OCI-LY1 (cell line): ENCODE measurements around the gene LY6G5C.

Experiments used
- H2AFZ ChIP-seq: fragments of 200-600 bp; sonication (generic), shearing (Covaris generic); 2 replicates; pipeline ENCODE4 v1.6.0; 2014; ENCODE audit warnings: antibody characterized with exemption, mild to moderate bottlenecking, low read length
- H3F3A ChIP-seq: fragments of 200-600 bp; sonication (generic), shearing (Covaris generic); 2 replicates; pipeline ENCODE4 v1.6.0; 2014; ENCODE audit warnings: mild to moderate bottlenecking, antibody characterized with exemption, low read length, moderate library complexity; ENCODE audit not compliant: insufficient read depth
- H3K27ac ChIP-seq: fragments of 200-600 bp; sonication (generic); 2 replicates; pipeline ENCODE4 v1.5.1; 2014; ENCODE audit warnings: low read length, mixed run types, mild to moderate bottlenecking, low read depth; ENCODE audit not compliant: poor library complexity, severe bottlenecking
- H3K27me3 ChIP-seq: fragments of 200-600 bp; sonication (generic); 2 replicates; pipeline ENCODE4 v1.6.0; 2014; ENCODE audit warnings: antibody characterized with exemption, mild to moderate bottlenecking, low read length, moderate library complexity; ENCODE audit not compliant: insufficient read depth
- H3K36me3 ChIP-seq: fragments of 200-600 bp; sonication (generic); 2 replicates; pipeline ENCODE4 v1.6.1; 2014; ENCODE audit warnings: mild to moderate bottlenecking, antibody characterized with exemption, low read length, moderate library complexity, mixed read lengths; ENCODE audit not compliant: insufficient read depth
- H3K4me1 ChIP-seq: fragments of 200-600 bp; sonication (generic); 2 replicates; pipeline ENCODE4 v1.5.1; 2014; ENCODE audit warnings: mild to moderate bottlenecking, low read length, moderate library complexity; ENCODE audit not compliant: insufficient read depth, severe bottlenecking
- H3K4me2 ChIP-seq: fragments of 200-600 bp; sonication (generic), shearing (Covaris generic); 2 replicates; pipeline ENCODE4 v1.6.1; 2014; ENCODE audit warnings: low read length
- H3K4me3 ChIP-seq: fragments of 200-600 bp; sonication (generic); 2 replicates; pipeline ENCODE4 v1.5.1; 2014; ENCODE audit warnings: low read length, low read depth, mild to moderate bottlenecking, mixed read lengths; ENCODE audit not compliant: poor library complexity, severe bottlenecking
- H3K79me2 ChIP-seq: fragments of 200-600 bp; shearing (Covaris generic); 2 replicates; pipeline ENCODE4 v1.6.1; 2016; ENCODE audit warnings: mixed run types, low read length, mixed read lengths; ENCODE audit not compliant: insufficient read depth
- H3K9ac ChIP-seq: fragments of 200-600 bp; sonication (generic), shearing (Covaris generic); 2 replicates; pipeline ENCODE4 v1.6.1; 2014; ENCODE audit warnings: mild to moderate bottlenecking, low read length, mixed read lengths
- H3K9me2 ChIP-seq: fragments of 200-600 bp; sonication (generic), shearing (Covaris generic); 2 replicates; pipeline ENCODE4 v1.6.1; 2014; ENCODE audit warnings: low read depth, mild to moderate bottlenecking, low read length, mixed read lengths
- H3K9me3 ChIP-seq: fragments of 200-600 bp; shearing (Covaris generic); 2 replicates; pipeline ENCODE4 v1.6.1; 2014; ENCODE audit warnings: low read length, mixed read lengths
- H4K20me1 ChIP-seq: fragments of 200-600 bp; sonication (generic), shearing (Covaris generic); 2 replicates; pipeline ENCODE4 v1.6.0; 2016; ENCODE audit warnings: mild to moderate bottlenecking, low read length; ENCODE audit not compliant: insufficient read depth
- CTCF ChIP-seq: fragments of 200-600 bp; sonication (generic), shearing (Covaris generic); IDR thresholded peaks from 2 replicates; pipeline ENCODE4 v1.5.1; 2017; ENCODE audit warnings: mild to moderate bottlenecking, antibody characterized with exemption, low read length, moderate library complexity, mixed read lengths
- EZH2 ChIP-seq: fragments of 200-600 bp; sonication (generic), shearing (Covaris generic); IDR thresholded peaks from 2 replicates; pipeline ENCODE4 v1.8.0; 2017; ENCODE audit warnings: borderline replicate concordance, mixed run types, mild to moderate bottlenecking, antibody characterized with exemption, low read length, moderate library complexity, mixed read lengths

Gene LY6G5C

GRCh38 chr6:31719001-31719400 is 38.1 kb upstream of the LY6G5C start:
- Histone ChIP-seq H3K9ac (no peak overlapping the region), H3F3A (0 out of 2 replicates have a peak, but pooled peaks cover 4% of the 10 kb centered on the region), H3K4me2 (no peak overlapping the region), H3K4me3 (no peak overlapping the region), H3K79me2 (no peaks in the 10 kb centered on the region), H3K9me2 (no peaks in the 10 kb centered on the region), H2AFZ (no peak overlapping the region), H3K36me3 (no peaks in the 10 kb centered on the region), H4K20me1 (no peaks in the 10 kb centered on the region), H3K27me3 (peaks cover 3% of the 10 kb centered on the region; the same call in 1 of the 2 replicates), H3K4me1 (no peaks in the 10 kb centered on the region), H3K9me3 (no peaks in the 10 kb centered on the region), H3K27ac (no peak overlapping the region)
- TF ChIP-seq EZH2 (no peak), CTCF (no peak)

GRCh38 chr6:31718265-31718664 is 37.4 kb upstream of the LY6G5C start:
- H3K36me3 ChIP-seq, result no peaks in the 10 kb centered on the region
- H3K9ac ChIP-seq, result no peak overlapping the region
- peaks cover 3% of the 10 kb centered on the region; the same call in 1 of the 2 replicates for H3K27me3 ChIP-seq
- no peaks in the 10 kb centered on the region for H3K79me2 ChIP-seq
- no peaks in the 10 kb centered on the region for H3K9me2 ChIP-seq
- H4K20me1 ChIP-seq, result no peaks in the 10 kb centered on the region
- no peak overlapping the region for H3K27ac ChIP-seq
- H3K4me2 ChIP-seq, result no peak overlapping the region
- H3K9me3 ChIP-seq, result no peaks in the 10 kb centered on the region
- H3F3A ChIP-seq, result 0 out of 2 replicates have a peak, but pooled peaks cover 4% of the 10 kb centered on the region
- no peak overlapping the region for H2AFZ ChIP-seq
- no peak overlapping the region for H3K4me3 ChIP-seq
- H3K4me1 ChIP-seq, result no peaks in the 10 kb centered on the region
- TF ChIP-seq CTCF, result no peak
- no peak for TF ChIP-seq EZH2

- no peak overlapping the region for H2AFZ ChIP-seq
- no peaks in the 10 kb centered on the region for H3K9me2 ChIP-seq
- H3K4me1 ChIP-seq, result no peaks in the 10 kb centered on the region
- no peaks in the 10 kb centered on the region for H3K79me2 ChIP-seq
- H3K9ac ChIP-seq, result no peak overlapping the region
- H3F3A ChIP-seq, result 0 out of 2 replicates have a peak, but pooled peaks cover 4% of the 10 kb centered on the region
- no peaks in the 10 kb centered on the region for H4K20me1 ChIP-seq
- no peak overlapping the region for H3K27ac ChIP-seq
- no peaks in the 10 kb centered on the region for H3K9me3 ChIP-seq
- H3K4me2 ChIP-seq, result no peak overlapping the region
- H3K36me3 ChIP-seq, result no peaks in the 10 kb centered on the region
- peaks cover 4% of the 10 kb centered on the region; the same call in 1 of the 2 replicates for H3K27me3 ChIP-seq
- peak; percentile 48 for TF ChIP-seq CTCF
- TF ChIP-seq EZH2, result no peak
- H3K4me3 ChIP-seq, result no peak overlapping the region
Measured at GRCh38 chr6:31717499-31718222, 36.8 kb upstream of the LY6G5C start.
